Fibroblast of upper back skin (primary cell): Measurements from ENCODE around the gene IL5RA.

Source experiments
- DNase-seq: peaks from one replicate; pipeline ENCODE4 v3.0.0-alpha.2; 2013

Gene IL5RA

GRCh38 chr3:3110299-3110630 is at the start of gene IL5RA:
Gene IL5RA (minus strand): TSS chr3:3110374. CDS start chr3:3104984, 5,390 bp downstream.
- DNase-seq: no peak

GRCh38 chr3:3157484-3157883 is 47.3 kb upstream of the IL5RA start:
- DNase-seq: no peak

- DNase-seq: no peak
These were observed 44.9 kb upstream of the IL5RA start for GRCh38 chr3:3154879-3155610.

GRCh38 chr3:3151513-3151912 is 41.3 kb upstream of the IL5RA start:
- no peak for DNase-seq

GRCh38 chr3:3149560-3149959 is 39.4 kb upstream of the IL5RA start:
- no peak for DNase-seq

- DNase-seq: peak; percentile 31
These were observed 35.7 kb upstream of the IL5RA start for GRCh38 chr3:3145831-3146230.

- DNase-seq: no peak
These were observed 31.8 kb upstream of the IL5RA start for GRCh38 chr3:3141939-3142338.

- no peak for DNase-seq
These were observed 27.4 kb upstream of the IL5RA start for GRCh38 chr3:3137526-3137925.

- peak; percentile 20 for DNase-seq
These were observed 24.7 kb upstream of the IL5RA start for GRCh38 chr3:3134750-3135448.

GRCh38 chr3:3133500-3133899 is 23.3 kb upstream of the IL5RA start:
- DNase-seq: no peak

GRCh38 chr3:3129579-3129978 is 19.4 kb upstream of the IL5RA start:
- DNase-seq: no peak

- no peak for DNase-seq
These were observed 17.3 kb upstream of the IL5RA start for GRCh38 chr3:3127432-3128010.

- peak; percentile 94 for DNase-seq
These were observed 16.6 kb upstream of the IL5RA start, which contains the start of gene TRNT1 for GRCh38 chr3:3126477-3127431. Gene TRNT1 (plus strand): TSS chr3:3126940. CDS start chr3:3129041, 2,101 bp downstream.

GRCh38 chr3:3125977-3126376 is 15.8 kb upstream of the IL5RA start:
- DNase-seq: no peak

GRCh38 chr3:3119393-3119851 is 9.2 kb upstream of the IL5RA start:
- DNase-seq: peak; percentile 30

- no peak for DNase-seq
These were observed 7.5 kb upstream of the IL5RA start for GRCh38 chr3:3117651-3118050.

GRCh38 chr3:3113042-3113709 is 3.0 kb upstream of the IL5RA start:
- no peak for DNase-seq

GRCh38 chr3:3110749-3111361 is 681 bp upstream of the IL5RA start:
- DNase-seq: no peak

GRCh38 chr3:3109407-3110298 is 521 bp downstream of the IL5RA start:
- no peak for DNase-seq

- no peak for DNase-seq
These were observed 2.3 kb downstream of the IL5RA start for GRCh38 chr3:3107858-3108257.

- no peak for DNase-seq
These were observed 3.0 kb downstream of the IL5RA start for GRCh38 chr3:3107181-3107580.
